Activated CD4-positive, alpha-beta T cell treated with anti-CD3 and anti-CD28 coated beads for 4 hours (primary cell): ENCODE results near the gene KRT20.
"Not testable (repeated sequence)": the region's sequence is repeated elsewhere in the genome, so short reads cannot be mapped to it uniquely, and the experiment has no call there.

ENCODE experiments used
- DNase-seq, 2 donors: peaks; one replicate each; pipeline ENCODE4 v3.0.0-alpha.2; 2020

Gene KRT20

GRCh38 chr17:40884708-40885512 is at the start of gene KRT20:
KRT20 (minus strand) TSS chr17:40885242; CDS start chr17:40885185, 57 bp downstream.
- no peak for DNase-seq

GRCh38 chr17:40932608-40933007 is 47.6 kb upstream of the KRT20 start:
- no peak for DNase-seq

GRCh38 chr17:40931311-40931710 is 46.3 kb upstream of the KRT20 start:
- no peak for DNase-seq

- no peak for DNase-seq
Observed at GRCh38 chr17:40926341-40926740, 41.3 kb upstream of the KRT20 start.

- DNase-seq, result no peak
Observed at GRCh38 chr17:40922239-40922638, 37.2 kb upstream of the KRT20 start.

- no peak for DNase-seq
Observed at GRCh38 chr17:40921026-40921425, 36.0 kb upstream of the KRT20 start.

GRCh38 chr17:40917116-40917515 is 32.1 kb upstream of the KRT20 start:
- not testable (repeated sequence) for DNase-seq

- no peak for DNase-seq
Observed at GRCh38 chr17:40916366-40916765, 31.3 kb upstream of the KRT20 start.

- no peak for DNase-seq
Observed at GRCh38 chr17:40915721-40916256, 30.7 kb upstream of the KRT20 start.

GRCh38 chr17:40915199-40915661 is 30.2 kb upstream of the KRT20 start:
- DNase-seq, result no peak

GRCh38 chr17:40914075-40914855 is 29.2 kb upstream of the KRT20 start:
- no peak for DNase-seq

- DNase-seq, result no peak
Observed at GRCh38 chr17:40912486-40913210, 27.6 kb upstream of the KRT20 start.

- DNase-seq, result no peak
Observed at GRCh38 chr17:40910441-40910841, 25.4 kb upstream of the KRT20 start.

- DNase-seq, result no peak
Observed at GRCh38 chr17:40909755-40910154, 24.7 kb upstream of the KRT20 start.

GRCh38 chr17:40909351-40909750 is 24.3 kb upstream of the KRT20 start:
- DNase-seq, result peak; percentile 66 to 70

- DNase-seq, result no peak
Observed at GRCh38 chr17:40906613-40907012, 21.6 kb upstream of the KRT20 start.

- no peak for DNase-seq
Observed at GRCh38 chr17:40905370-40905769, 20.3 kb upstream of the KRT20 start.

GRCh38 chr17:40903129-40903847 is 18.2 kb upstream of the KRT20 start:
- no peak for DNase-seq

- no peak for DNase-seq
Observed at GRCh38 chr17:40902498-40902897, 17.5 kb upstream of the KRT20 start.

GRCh38 chr17:40901981-40902474 is 17.0 kb upstream of the KRT20 start:
- DNase-seq, result no peak

- no peak for DNase-seq
Observed at GRCh38 chr17:40900809-40901356, 15.8 kb upstream of the KRT20 start.

GRCh38 chr17:40896916-40897455 is 11.9 kb upstream of the KRT20 start:
- DNase-seq, result no peak
